Ishikawa (cell line): ENCODE results near the gene METTL3.

Experiments
- CEBPB ChIP-seq: IDR thresholded peaks from 2 replicates; pipeline ENCODE4 v1.6.1; 2012
- CREB1 ChIP-seq: IDR thresholded peaks from 2 replicates; pipeline ENCODE4 v1.6.1; 2012; ENCODE audit warnings: low read depth
- EGR1 ChIP-seq: IDR thresholded peaks from 2 replicates; pipeline ENCODE4 v1.6.1; 2012
- EP300 ChIP-seq: IDR thresholded peaks from 2 replicates; pipeline ENCODE4 v1.6.1; 2012; ENCODE audit warnings: borderline replicate concordance
- FOXM1 ChIP-seq: IDR thresholded peaks from 2 replicates; pipeline ENCODE4 v1.6.1; 2012; ENCODE audit warnings: low read depth, borderline replicate concordance
- MAX ChIP-seq: IDR thresholded peaks from 2 replicates; pipeline ENCODE4 v1.6.1; 2012
- NFIC ChIP-seq: IDR thresholded peaks from 2 replicates; pipeline ENCODE4 v1.6.1; 2012
- RAD21 ChIP-seq: IDR thresholded peaks from 2 replicates; pipeline ENCODE4 v1.6.1; 2012; ENCODE audit warnings: low read depth
- REST ChIP-seq: IDR thresholded peaks from 2 replicates; pipeline ENCODE4 v1.6.1; 2012; ENCODE audit warnings: low read depth, mild to moderate bottlenecking
- TAF1 ChIP-seq: IDR thresholded peaks from 2 replicates; pipeline ENCODE4 v1.6.1; 2012; ENCODE audit warnings: low read depth, mild to moderate bottlenecking
- TCF12 ChIP-seq: IDR thresholded peaks from 2 replicates; pipeline ENCODE4 v1.6.1; 2012; ENCODE audit warnings: low read depth
- TEAD4 ChIP-seq: IDR thresholded peaks from 2 replicates; pipeline ENCODE4 v1.6.1; 2012
- USF1 ChIP-seq: IDR thresholded peaks from 2 replicates; pipeline ENCODE4 v1.6.1; 2012
- YY1 ChIP-seq: IDR thresholded peaks from 2 replicates; pipeline ENCODE4 v1.6.1; 2012; ENCODE audit warnings: low read depth
- ZBTB7A ChIP-seq: IDR thresholded peaks from 2 replicates; pipeline ENCODE4 v1.6.1; 2012; ENCODE audit warnings: low read depth

METTL3 gene

GRCh38 chr14:21510735-21511657, at the start of gene METTL3:
METTL3 (minus strand) TSS chr14:21511340; CDS start chr14:21511223, 117 bp downstream.
- TF ChIP-seq YY1, result peak; percentile 100
- TF ChIP-seq CREB1, result peak; percentile 84
- no peak for TF ChIP-seq FOXM1
- peak; percentile 100 for TF ChIP-seq EGR1
- TF ChIP-seq EP300, result no peak
- 0 out of 2 replicates have a peak, but pooled peaks have one; percentile 7 for TF ChIP-seq NFIC
- no peak for TF ChIP-seq USF1
- TF ChIP-seq TEAD4, result 0 out of 2 replicates have a peak, but pooled peaks have one; percentile 21
- TF ChIP-seq CEBPB, result no peak
- TF ChIP-seq TCF12, result no peak
- no peak for TF ChIP-seq REST
- peak; percentile 68 for TF ChIP-seq TAF1
- TF ChIP-seq RAD21, result no peak
- peak; percentile 97 for TF ChIP-seq MAX
- TF ChIP-seq ZBTB7A, result no peak

- TF ChIP-seq TCF12 (no peak), YY1 (no peak), ZBTB7A (no peak), TAF1 (no peak), EGR1 (no peak), USF1 (no peak), CEBPB (no peak), RAD21 (no peak), NFIC (no peak), TEAD4 (no peak), MAX (no peak), CREB1 (no peak)
Measured at GRCh38 chr14:21558703-21559170, 47.6 kb upstream of the METTL3 start.

GRCh38 chr14:21557084-21557901, 46.2 kb upstream of the METTL3 start:
- TF ChIP-seq ZBTB7A, result no peak
- TF ChIP-seq CEBPB, result no peak
- TF ChIP-seq RAD21, result peak; percentile 87
- TF ChIP-seq NFIC, result no peak
- TF ChIP-seq TEAD4, result peak; percentile 76

- TF ChIP-seq TCF12, result no peak
- TF ChIP-seq MAX, result no peak
- no peak for TF ChIP-seq NFIC
- TF ChIP-seq CREB1, result no peak
- no peak for TF ChIP-seq TEAD4
- no peak for TF ChIP-seq ZBTB7A
- no peak for TF ChIP-seq CEBPB
- TF ChIP-seq USF1, result no peak
Measured at GRCh38 chr14:21556378-21557083, 45.4 kb upstream of the METTL3 start.

- TF ChIP-seq EP300, result no peak
Measured at GRCh38 chr14:21553266-21553665, 42.1 kb upstream of the METTL3 start.

GRCh38 chr14:21543963-21544362, 32.8 kb upstream of the METTL3 start:
- TF ChIP-seq FOXM1 (no peak), TCF12 (no peak), CEBPB (no peak), TEAD4 (no peak), TAF1 (no peak), CREB1 (no peak), MAX (no peak), ZBTB7A (no peak), EP300 (no peak), EGR1 (no peak), USF1 (no peak), YY1 (no peak)
